H9 (cell line): ENCODE data around the gene IFRD2. TPM values are rescaled to one million over a fixed set of nuclear protein-coding genes. Genes with fewer than 3 reads are reported as not detected.

ENCODE experiments used
- DNase-seq: peaks from one replicate; pipeline ENCODE4 v3.0.0-alpha.2; 2017
- H2AFZ ChIP-seq: one replicate; pipeline ENCODE4 v1.6.1; 2013; ENCODE audit warnings: mild to moderate bottlenecking, low read length, control low read depth, moderate library complexity
- H2AK5ac ChIP-seq: 2 replicates; pipeline ENCODE4 v1.6.1; 2013; ENCODE audit warnings: low read length, control low read depth, mixed read lengths; ENCODE audit not compliant: insufficient read length
- H2BK120ac ChIP-seq: one replicate; pipeline ENCODE4 v1.6.1; 2013; ENCODE audit warnings: low read depth, mild to moderate bottlenecking, low read length, control low read depth, inconsistent platforms; ENCODE audit not compliant: poor library complexity, severe bottlenecking
- H2BK12ac ChIP-seq: 2 replicates; pipeline ENCODE4 v1.6.1; 2013; ENCODE audit warnings: low read length, control low read depth, mixed read lengths, low read depth; ENCODE audit not compliant: insufficient read length
- H2BK15ac ChIP-seq: 2 replicates; pipeline ENCODE4 v1.6.1; 2013; ENCODE audit warnings: low read depth, low read length, control low read depth
- H2BK20ac ChIP-seq: one replicate; pipeline ENCODE4 v1.6.1; 2013; ENCODE audit warnings: low read depth, mild to moderate bottlenecking, low read length, control low read depth, inconsistent platforms; ENCODE audit not compliant: poor library complexity, severe bottlenecking
- H2BK5ac ChIP-seq: 2 replicates; pipeline ENCODE4 v1.6.1; 2013; ENCODE audit warnings: low read length, control low read depth, mixed read lengths; ENCODE audit not compliant: insufficient read length
- H3K14ac ChIP-seq: 2 replicates; pipeline ENCODE4 v1.6.1; 2013; ENCODE audit warnings: low read length, control low read depth; ENCODE audit not compliant: insufficient read depth
- H3K18ac ChIP-seq: 2 replicates; pipeline ENCODE4 v1.6.1; 2013; ENCODE audit warnings: low read depth, mild to moderate bottlenecking, mixed read lengths, low read length, control low read depth; ENCODE audit not compliant: insufficient read length
- H3K23ac ChIP-seq: 2 replicates; pipeline ENCODE4 v1.6.1; 2013; ENCODE audit warnings: low read length, control low read depth, mixed read lengths, low read depth; ENCODE audit not compliant: insufficient read length
- H3K23me2 ChIP-seq: 2 replicates; pipeline ENCODE4 v1.6.1; 2013; ENCODE audit warnings: low read depth, mild to moderate bottlenecking, mixed read lengths, low read length, control low read depth; ENCODE audit not compliant: insufficient read length, poor library complexity, severe bottlenecking
- H3K27ac ChIP-seq: 2 replicates; pipeline ENCODE4 v1.5.1; 2013; ENCODE audit warnings: low read length, control low read depth, mixed read lengths, low read depth; ENCODE audit not compliant: insufficient read length
- H3K27me3 ChIP-seq: 2 replicates; pipeline ENCODE4 v1.6.1; 2013; ENCODE audit warnings: low read length, control low read depth, inconsistent platforms; ENCODE audit not compliant: insufficient read depth
- H3K4ac ChIP-seq: 2 replicates; pipeline ENCODE4 v1.6.1; 2013; ENCODE audit warnings: low read depth, mild to moderate bottlenecking, control low read depth, inconsistent platforms, low read length, moderate library complexity
- H3K4me1 ChIP-seq: 2 replicates; pipeline ENCODE4 v1.6.1; 2013; ENCODE audit warnings: low read length, control low read depth, inconsistent platforms; ENCODE audit not compliant: insufficient read depth
- H3K4me2 ChIP-seq: 2 replicates; pipeline ENCODE4 v1.6.1; 2013; ENCODE audit warnings: low read length, control low read depth, mixed read lengths; ENCODE audit not compliant: insufficient read length, insufficient read depth
- H3K56ac ChIP-seq: 2 replicates; pipeline ENCODE4 v1.6.1; 2013; ENCODE audit warnings: low read depth, mild to moderate bottlenecking, mixed read lengths, low read length, control low read depth; ENCODE audit not compliant: insufficient read length
- H3K79me1 ChIP-seq: 2 replicates; pipeline ENCODE4 v1.6.1; 2013; ENCODE audit warnings: low read depth, mild to moderate bottlenecking, moderate library complexity, low read length, control low read depth, inconsistent platforms; ENCODE audit not compliant: insufficient read depth, poor library complexity, severe bottlenecking
- H3K79me2 ChIP-seq: 2 replicates; pipeline ENCODE4 v1.6.1; 2013; ENCODE audit warnings: low read length, control low read depth, inconsistent platforms; ENCODE audit not compliant: insufficient read depth
- H3K9ac ChIP-seq: 2 replicates; pipeline ENCODE4 v1.6.1; 2013; ENCODE audit warnings: low read length, control low read depth, mixed read lengths; ENCODE audit not compliant: insufficient read length; ENCODE audit errors: extremely low read depth
- H3K9me3 ChIP-seq: one replicate; pipeline ENCODE4 v1.6.1; 2013; ENCODE audit warnings: low read depth, low read length, inconsistent platforms; ENCODE audit not compliant: control insufficient read depth
- H3T11ph ChIP-seq: one replicate; pipeline ENCODE4 v1.6.1; 2013; ENCODE audit warnings: mild to moderate bottlenecking, low read length, control low read depth, inconsistent platforms
- H4K20me1 ChIP-seq: one replicate; pipeline ENCODE4 v1.6.1; 2013; ENCODE audit not compliant: control insufficient read depth, insufficient read length, insufficient read depth
- H4K5ac ChIP-seq: 2 replicates; pipeline ENCODE4 v1.6.1; 2013; ENCODE audit warnings: low read depth, mild to moderate bottlenecking, mixed read lengths, low read length, control low read depth; ENCODE audit not compliant: insufficient read length
- H4K8ac ChIP-seq: replicated peaks from 2 replicates; pipeline ENCODE4 v1.6.1; 2013; ENCODE audit warnings: low read length, control low read depth, mixed read lengths, low read depth; ENCODE audit not compliant: insufficient read length
- H4K91ac ChIP-seq: 2 replicates; pipeline ENCODE4 v1.6.1; 2013; ENCODE audit warnings: low read depth, mild to moderate bottlenecking, moderate library complexity, mixed read lengths, low read length, control low read depth; ENCODE audit not compliant: insufficient read length
- H3K27ac Mint-ChIP-seq, 3 experiments: 2 replicates in 2 of 3; 3 replicates in 1 of 3; pipeline ENCODE4 v1.8.0; 2020 to 2021; ENCODE audit warnings: mixed read lengths in 3 of 3, mild to moderate bottlenecking in 1 of 3, moderate library complexity in 1 of 3
- H3K27me3 Mint-ChIP-seq: 2 replicates; pipeline ENCODE4 v1.8.0; 2021; ENCODE audit warnings: low read depth, mild to moderate bottlenecking, moderate library complexity, mixed read lengths
- H3K36me3 Mint-ChIP-seq, 3 experiments: 2 replicates in 2 of 3; 3 replicates in 1 of 3; pipeline ENCODE4 v1.8.0; 2020 to 2021; ENCODE audit warnings: low read depth in 3 of 3, mixed read lengths in 3 of 3; ENCODE audit not compliant: insufficient read depth in 1 of 3
- H3K4me1 Mint-ChIP-seq, 2 experiments: 2 replicates each; pipeline ENCODE4 v1.8.0; 2020; ENCODE audit warnings: mixed read lengths in 2 of 2
- H3K4me3 Mint-ChIP-seq, 2 experiments: 2 replicates in 1 of 2; 3 replicates in 1 of 2; pipeline ENCODE4 v1.8.0; 2020 to 2021; ENCODE audit warnings: mild to moderate bottlenecking in 2 of 2, mixed read lengths in 2 of 2, moderate library complexity in 1 of 2
- H3K9me3 Mint-ChIP-seq, 2 experiments: 2 replicates in 1 of 2; 3 replicates in 1 of 2; pipeline ENCODE4 v1.8.0; 2020; ENCODE audit warnings: mild to moderate bottlenecking in 2 of 2, mixed read lengths in 2 of 2, moderate library complexity in 1 of 2
- CTCF ChIP-seq: fragments of 200-600 bp; sonication (generic); conservative IDR thresholded peaks from 3 replicates; pipeline ENCODE4 v1.8.0; 2021; ENCODE audit warnings: antibody characterized with exemption, mild to moderate bottlenecking
- WGBS: extraction: QIAGEN DNeasy Blood & Tissue Kit; methylation state at CpG from one replicate; pipeline ENCODE4 v1.1.7; 2013; ENCODE audit warnings: missing lambda C conversion rate, low lambda C conversion rate, mixed read lengths; ENCODE audit not compliant: insufficient read length; ENCODE audit errors: extremely low coverage; 5-methylcytosine and 5-hydroxymethylcytosine counted together
- total RNA-seq: library from RNA; stranded (reverse); gene quantifications from 2 replicates; pipeline ENCODE4 v1.2.1, GENCODE V29; 2021

The IFRD2 gene
- total RNA-seq, 1 experiment from 2014 or later, result 109 TPM

DNA sequence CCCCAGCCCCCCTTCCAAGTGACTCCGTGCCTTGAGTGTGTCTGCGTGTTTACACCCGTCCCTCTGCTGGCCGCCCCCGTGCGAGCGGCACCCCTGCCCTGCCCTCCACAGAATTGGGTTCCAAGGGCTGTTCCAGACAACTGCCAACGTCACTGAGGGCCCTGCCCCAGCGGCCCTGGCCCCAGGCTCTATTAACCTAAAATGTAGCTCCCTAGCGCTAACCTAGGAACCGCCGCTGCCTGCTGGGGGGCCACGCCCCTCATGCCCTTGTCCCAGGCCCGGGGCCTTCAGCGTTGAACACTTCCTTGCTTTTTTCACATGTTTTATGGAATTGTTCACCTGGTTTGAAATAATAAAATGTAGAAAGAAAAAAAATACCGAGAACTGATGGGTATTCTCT lies 33.2 kb downstream of the IFRD2 start:
- no peak overlapping the region for H4K5ac ChIP-seq
- no peak overlapping the region for H2AFZ ChIP-seq
- H2BK20ac ChIP-seq, result no peak overlapping the region
- no peak overlapping the region for H3K4ac ChIP-seq
- peaks cover 2% of the 10 kb centered on the region for H4K20me1 ChIP-seq
- no peak overlapping the region for H4K8ac ChIP-seq
- H3K9ac ChIP-seq, result no peak overlapping the region
- no peak overlapping the region for H2BK5ac ChIP-seq
- no peak overlapping the region for H2BK120ac ChIP-seq
- H3K79me1 ChIP-seq, result no peaks in the 10 kb centered on the region
- Mint-ChIP-seq H3K9me3 (no peaks in the 10 kb centered on the region), H3K4me3 (no peak overlapping the region), H3K4me1 (peaks cover 21 to 46% of the 10 kb centered on the region in 2 experiments), H3K36me3 (peaks cover 14 to 38% (median 29%) of the 10 kb centered on the region in 3 experiments; a peak in 6 of 7 replicates), H3K27ac (peak overlapping the region in 1 of 3 experiments; percentile 73; a peak in 2 of 7 replicates), H3K27me3 (peaks cover 1% of the 10 kb centered on the region; the same call in 1 of the 2 replicates)
- H3T11ph ChIP-seq, result no peak overlapping the region
- no peak overlapping the region for H2AK5ac ChIP-seq
- no CpG with 5 or more reads among the region's 16 CpGs for WGBS
- H3K27ac ChIP-seq, result no peak overlapping the region
- no peak for DNase-seq
- no peak overlapping the region for H4K91ac ChIP-seq
- H3K23ac ChIP-seq, result no peak overlapping the region
- H3K56ac ChIP-seq, result no peak overlapping the region
- H3K4me1 ChIP-seq, result peaks cover under 1% of the 10 kb centered on the region; the same call in 1 of the 2 replicates
- no peaks in the 10 kb centered on the region for H3K79me2 ChIP-seq
- H3K9me3 ChIP-seq, result no peaks in the 10 kb centered on the region
- no peak overlapping the region for H3K4me2 ChIP-seq
- no peaks in the 10 kb centered on the region for H3K23me2 ChIP-seq
- no peak overlapping the region for H3K14ac ChIP-seq
- no peaks in the 10 kb centered on the region for H3K27me3 ChIP-seq
- no peak overlapping the region for H2BK12ac ChIP-seq
- no peak overlapping the region for H2BK15ac ChIP-seq
- TF ChIP-seq CTCF, result peak; percentile 27; the same call in 1 of the 3 replicates
- no peak overlapping the region for H3K18ac ChIP-seq
